KOPT-K1 (cell line): ENCODE results near the gene KXD1.

Experiments
- H3K27ac ChIP-seq: fragments of 200-600 bp; sonication (generic); 2 replicates; pipeline ENCODE4 v1.5.1; 2016; ENCODE audit warnings: antibody characterized with exemption, mild to moderate bottlenecking, low read depth, low read length; ENCODE audit not compliant: poor library complexity, severe bottlenecking
- H3K36me3 ChIP-seq: fragments of 200-600 bp; sonication (generic); 2 replicates; pipeline ENCODE4 v1.5.1; 2017; ENCODE audit warnings: antibody characterized with exemption, mild to moderate bottlenecking, low read length, moderate library complexity; ENCODE audit not compliant: insufficient read depth
- H3K9me3 ChIP-seq: fragments of 200-600 bp; sonication (generic); 2 replicates; pipeline ENCODE4 v1.5.1; 2017; ENCODE audit warnings: antibody characterized with exemption, low read length, mild to moderate bottlenecking; ENCODE audit not compliant: insufficient read depth, poor library complexity, severe bottlenecking

KXD1 gene

DNA sequence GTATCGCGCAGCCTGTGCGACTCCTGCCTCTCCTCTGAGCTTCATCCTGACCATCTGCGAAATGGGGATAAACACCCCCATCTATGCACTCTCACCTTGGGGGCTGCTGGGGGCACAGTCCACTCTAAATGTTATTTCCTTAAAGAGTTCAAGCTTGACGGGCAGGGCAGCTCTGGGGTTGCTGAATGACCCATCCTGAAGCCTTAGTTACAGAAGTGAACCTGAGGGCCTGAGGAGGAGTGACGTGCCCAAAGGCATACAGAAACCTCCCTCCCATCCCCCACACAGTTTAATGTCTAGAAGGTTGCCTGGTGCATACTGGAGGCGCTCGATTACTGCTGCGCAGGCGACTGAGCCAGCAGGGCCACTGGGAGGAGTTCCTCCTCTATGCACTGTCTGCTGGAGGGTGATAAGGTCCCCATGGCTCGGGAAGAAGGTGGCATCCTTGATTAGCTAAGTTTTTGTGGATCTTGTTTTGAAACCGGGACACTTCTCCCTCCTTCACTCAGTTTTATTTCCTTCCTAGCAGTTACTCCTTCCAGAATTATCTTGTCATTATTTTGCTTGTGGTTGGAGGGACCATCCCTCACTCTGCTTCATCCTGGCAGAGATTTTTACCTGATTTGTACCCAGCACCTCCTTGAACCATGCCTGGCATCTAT is 13.7 kb upstream of the KXD1 start:
- peaks cover 28% of the 10 kb centered on the region for H3K36me3 ChIP-seq
- H3K9me3 ChIP-seq: no peaks in the 10 kb centered on the region
- H3K27ac ChIP-seq: peak overlapping the region; percentile 66

DNA sequence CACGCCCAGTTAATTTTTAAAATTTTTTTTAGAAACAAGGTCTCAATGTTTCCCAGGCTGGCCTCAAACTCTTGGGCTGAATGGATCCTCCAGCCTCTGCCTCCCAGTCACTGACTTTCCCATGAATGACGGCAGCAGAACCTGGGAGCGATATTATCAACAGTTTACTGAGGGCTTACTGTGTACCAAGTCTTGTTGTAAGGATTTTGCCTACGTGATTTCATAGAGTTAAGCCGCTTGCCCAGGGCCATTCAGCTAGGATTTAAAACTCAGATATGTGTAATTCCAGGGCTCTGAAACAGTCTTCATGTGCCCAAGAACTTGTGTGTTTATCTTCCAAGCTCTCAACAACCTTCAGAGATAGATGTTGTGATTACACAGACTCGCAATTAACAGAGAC is 6.0 kb upstream of the KXD1 start:
- no peaks in the 10 kb centered on the region for H3K9me3 ChIP-seq
- no peaks in the 10 kb centered on the region for H3K36me3 ChIP-seq
- H3K27ac ChIP-seq: no peak overlapping the region

DNA sequence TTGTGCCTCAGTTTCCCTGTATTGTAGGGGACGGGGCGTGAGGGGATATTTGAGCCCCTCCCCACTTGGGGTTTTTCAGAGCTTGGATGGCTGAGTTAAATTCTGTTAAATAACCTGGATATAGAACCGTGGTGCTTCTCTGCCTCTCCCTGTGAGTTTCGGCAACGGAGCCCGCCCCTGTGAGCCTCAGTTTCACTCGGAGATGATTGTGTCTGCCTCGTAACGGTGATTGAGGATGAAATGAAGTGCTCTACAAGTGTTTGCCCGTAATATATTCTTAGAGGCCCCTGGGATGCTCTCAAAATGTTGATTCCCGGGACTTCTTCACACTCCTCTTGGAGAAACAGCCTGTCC is 509 bp downstream of the KXD1 start:
- Histone ChIP-seq H3K36me3 (peaks cover 24% of the 10 kb centered on the region), H3K9me3 (no peaks in the 10 kb centered on the region), H3K27ac (peak overlapping the region; percentile 84)

DNA sequence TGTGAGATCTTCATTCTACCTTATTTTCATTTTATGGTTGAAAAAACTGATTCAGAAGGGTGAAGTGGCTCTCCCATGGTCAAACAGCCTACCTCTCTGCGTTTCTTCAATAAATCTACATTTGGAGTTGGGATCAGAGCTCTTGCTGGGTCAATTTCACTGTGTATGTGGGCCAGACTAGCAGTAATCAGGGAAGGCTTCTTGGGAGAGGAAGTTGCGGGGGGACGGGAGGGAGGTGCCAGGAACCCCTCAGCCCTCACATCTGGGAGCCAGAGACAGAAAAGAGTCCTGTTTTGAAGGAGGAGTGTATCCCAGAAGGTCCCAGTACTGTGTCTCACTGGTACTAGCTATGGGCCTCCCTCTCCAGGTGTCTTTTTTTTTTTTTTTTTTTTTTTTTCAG is 934 bp downstream of the KXD1 start:
- peak overlapping the region; percentile 84 for H3K27ac ChIP-seq
- H3K36me3 ChIP-seq: peaks cover 28% of the 10 kb centered on the region

DNA sequence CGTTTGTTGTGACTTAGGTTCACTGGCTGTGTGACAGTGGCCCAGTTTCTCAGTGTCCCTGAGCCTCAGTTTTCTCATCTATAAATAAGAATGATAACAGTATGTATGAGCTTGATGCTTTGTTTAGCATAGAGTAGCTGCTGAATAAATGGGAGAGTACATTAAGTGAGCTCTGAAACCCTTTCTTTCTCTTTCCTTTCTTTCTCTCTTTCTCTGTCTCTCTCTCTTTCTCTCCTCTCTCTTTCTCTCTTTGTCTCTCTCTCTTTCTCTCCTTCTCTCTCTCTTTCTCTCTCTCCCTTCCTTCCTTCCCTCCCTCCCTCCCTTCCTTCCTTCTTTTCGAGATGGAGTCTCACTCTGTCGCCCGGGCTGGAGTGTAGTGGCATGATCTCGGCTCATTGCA is 2.0 kb downstream of the KXD1 start:
- Histone ChIP-seq H3K9me3 (no peaks in the 10 kb centered on the region), H3K36me3 (peaks cover 39% of the 10 kb centered on the region), H3K27ac (no peak overlapping the region)

More for the DNA sequence above, 934 bp downstream of the KXD1 start:
- H3K9me3 ChIP-seq: no peaks in the 10 kb centered on the region

DNA sequence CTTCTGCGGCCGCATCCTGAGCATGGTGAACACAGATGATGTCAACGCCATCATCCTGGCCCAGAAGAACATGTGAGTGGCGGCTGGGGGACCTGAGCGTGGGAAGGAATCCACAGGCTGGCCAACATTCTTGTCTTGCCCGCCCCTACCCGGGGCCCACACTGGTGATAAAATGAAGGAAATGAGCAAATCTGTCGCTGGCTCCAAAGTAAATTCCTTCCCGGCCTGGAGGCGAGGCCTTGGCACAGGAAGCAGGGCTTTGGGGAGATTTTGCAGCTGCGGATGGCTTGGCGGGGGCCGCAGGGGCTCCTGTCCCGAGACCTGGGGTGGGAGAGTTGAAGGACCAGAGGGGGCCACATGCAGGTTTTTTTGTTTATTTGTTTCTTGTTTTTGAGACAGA is 4.4 kb downstream of the KXD1 start:
- H3K27ac ChIP-seq: no peak overlapping the region
- no peaks in the 10 kb centered on the region for H3K9me3 ChIP-seq
- H3K36me3 ChIP-seq: peaks cover 63% of the 10 kb centered on the region

DNA sequence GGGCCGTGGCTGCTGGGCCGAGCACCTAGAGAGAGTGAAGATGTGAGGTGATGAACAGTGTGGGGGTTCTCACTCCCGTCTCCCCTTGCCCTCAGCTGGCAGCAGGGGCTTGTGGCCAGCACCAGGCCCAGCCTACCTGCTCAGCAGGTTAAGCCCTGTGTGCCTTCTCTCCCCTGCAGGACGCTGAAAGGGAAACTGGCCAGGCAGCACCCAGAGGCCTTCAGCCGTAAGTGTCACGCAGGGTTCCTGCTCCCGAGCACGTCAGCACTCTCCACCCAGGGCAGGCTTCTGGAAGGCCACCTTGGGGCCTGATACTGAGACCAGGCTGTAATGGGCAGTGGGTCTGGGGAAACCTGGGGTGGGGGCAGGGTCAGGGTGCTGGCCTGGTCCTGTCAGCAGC is 9.3 kb downstream of the KXD1 start:
- Histone ChIP-seq H3K36me3 (peaks cover 78% of the 10 kb centered on the region), H3K27ac (no peak overlapping the region), H3K9me3 (no peaks in the 10 kb centered on the region)

DNA sequence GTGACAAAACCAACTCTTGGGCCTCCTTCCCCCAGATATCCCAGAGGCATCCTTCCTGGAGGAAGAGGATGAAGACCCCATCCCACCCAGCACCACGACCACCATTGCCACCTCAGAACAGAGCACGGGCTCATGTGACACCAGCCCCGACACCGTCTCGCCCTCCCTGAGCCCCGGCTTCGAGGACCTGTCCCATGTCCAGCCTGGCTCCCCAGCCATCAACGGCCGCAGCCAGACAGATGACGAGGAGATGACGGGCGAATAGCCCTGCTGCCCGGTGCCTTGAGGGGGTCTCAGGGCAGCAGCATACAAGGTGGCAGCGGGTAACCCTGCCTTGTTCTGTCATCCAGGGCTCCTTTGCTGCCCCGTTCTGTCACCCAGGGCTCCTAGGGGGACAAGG is 10.7 kb downstream of the KXD1 start:
- Histone ChIP-seq H3K27ac (no peak overlapping the region), H3K9me3 (no peaks in the 10 kb centered on the region), H3K36me3 (peaks cover 70% of the 10 kb centered on the region)

DNA sequence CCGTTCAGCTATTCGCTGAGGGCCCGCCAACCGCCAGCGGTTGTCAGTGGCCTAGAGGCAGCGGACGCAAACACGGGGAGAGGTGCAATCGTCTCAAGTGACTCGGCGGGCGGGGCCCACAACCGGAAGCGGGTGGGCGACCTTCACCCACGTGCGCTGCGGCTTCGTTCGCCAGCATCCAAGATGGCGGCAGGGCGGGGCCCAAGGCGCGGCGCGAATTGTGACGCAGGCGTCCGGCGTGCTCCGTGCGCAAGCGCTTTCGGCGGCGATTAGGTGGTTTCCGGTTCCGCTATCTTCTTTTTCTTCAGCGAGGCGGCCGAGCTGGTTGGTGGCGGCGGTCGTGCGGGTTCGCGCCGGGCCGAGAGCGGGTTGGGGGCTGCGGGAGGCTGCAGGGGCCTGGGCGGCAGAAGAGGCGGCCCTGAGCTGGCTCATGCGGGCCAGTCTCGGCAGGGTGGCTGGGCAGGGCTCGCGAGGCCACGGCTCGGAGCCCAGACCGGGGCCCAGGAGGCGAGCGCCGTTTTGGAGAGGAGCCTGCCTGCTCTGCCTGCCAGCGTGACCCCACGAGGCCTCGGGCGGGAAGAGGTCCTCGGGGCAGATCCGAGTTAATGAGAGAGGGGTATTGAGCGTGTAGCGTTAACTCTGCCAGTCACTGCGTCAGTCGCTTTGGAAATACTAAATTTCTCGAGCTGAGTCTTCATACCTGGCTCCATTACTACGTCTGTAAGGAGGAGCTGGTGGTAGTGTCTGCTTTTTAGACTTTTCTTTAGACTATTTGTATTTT is 14.1 kb downstream of the KXD1 start, which contains the start of gene UBA52:
UBA52 (plus strand) TSS at position 294 of the 781 bp plus-strand sequence. CDS start 1,444 bp downstream, outside the sequence.
- Histone ChIP-seq H3K36me3 (peaks cover 70% of the 10 kb centered on the region), H3K9me3 (no peaks in the 10 kb centered on the region), H3K27ac (peak within 1 kb of the TSS; percentile 80)

DNA sequence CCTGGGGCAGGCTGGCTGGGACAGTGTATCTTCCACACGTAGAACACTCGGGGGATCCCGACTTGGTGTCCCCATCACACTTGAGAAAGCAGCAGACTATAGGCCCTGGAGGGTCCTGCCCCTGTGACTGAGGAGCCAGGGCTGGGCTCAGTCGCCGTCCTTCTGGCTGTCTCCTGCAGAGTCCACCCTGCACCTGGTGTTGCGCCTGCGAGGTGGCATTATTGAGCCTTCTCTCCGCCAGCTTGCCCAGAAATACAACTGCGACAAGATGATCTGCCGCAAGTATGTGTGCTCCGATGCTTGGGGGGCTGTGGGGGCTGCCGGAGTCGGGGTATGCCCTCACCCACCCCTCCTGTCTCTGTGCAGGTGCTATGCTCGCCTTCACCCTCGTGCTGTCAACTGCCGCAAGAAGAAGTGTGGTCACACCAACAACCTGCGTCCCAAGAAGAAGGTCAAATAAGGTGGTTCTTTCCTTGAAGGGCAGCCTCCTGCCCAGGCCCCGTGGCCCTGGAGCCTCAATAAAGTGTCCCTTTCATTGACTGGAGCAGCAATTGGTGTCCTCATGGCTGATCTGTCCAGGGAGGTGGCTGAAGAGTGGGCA is 17.1 kb downstream of the KXD1 start:
- no peaks in the 10 kb centered on the region for H3K9me3 ChIP-seq
- H3K27ac ChIP-seq: no peak overlapping the region
- H3K36me3 ChIP-seq: peaks cover 60% of the 10 kb centered on the region

DNA sequence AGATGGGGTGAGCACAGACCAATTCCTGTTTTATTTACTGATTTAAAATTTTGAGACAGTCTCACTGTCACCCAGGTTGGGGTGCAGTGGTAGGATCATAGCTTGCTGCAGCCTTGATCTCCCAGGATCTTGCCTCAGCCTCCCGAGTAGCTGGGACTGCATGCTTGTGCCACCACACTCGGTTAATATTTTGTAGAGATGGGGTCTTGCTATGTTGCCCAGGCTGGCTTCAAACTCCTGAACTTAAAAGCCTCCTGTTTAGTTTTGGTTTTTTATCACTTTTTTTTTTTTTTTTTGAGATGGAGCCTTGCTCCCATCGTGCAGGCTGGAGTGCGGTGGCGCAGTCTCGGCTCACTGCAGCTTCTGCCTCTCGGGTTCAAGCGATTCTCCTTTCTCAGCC is 18.7 kb downstream of the KXD1 start:
- Histone ChIP-seq H3K27ac (no peak overlapping the region), H3K36me3 (peaks cover 60% of the 10 kb centered on the region), H3K9me3 (no peaks in the 10 kb centered on the region)

DNA sequence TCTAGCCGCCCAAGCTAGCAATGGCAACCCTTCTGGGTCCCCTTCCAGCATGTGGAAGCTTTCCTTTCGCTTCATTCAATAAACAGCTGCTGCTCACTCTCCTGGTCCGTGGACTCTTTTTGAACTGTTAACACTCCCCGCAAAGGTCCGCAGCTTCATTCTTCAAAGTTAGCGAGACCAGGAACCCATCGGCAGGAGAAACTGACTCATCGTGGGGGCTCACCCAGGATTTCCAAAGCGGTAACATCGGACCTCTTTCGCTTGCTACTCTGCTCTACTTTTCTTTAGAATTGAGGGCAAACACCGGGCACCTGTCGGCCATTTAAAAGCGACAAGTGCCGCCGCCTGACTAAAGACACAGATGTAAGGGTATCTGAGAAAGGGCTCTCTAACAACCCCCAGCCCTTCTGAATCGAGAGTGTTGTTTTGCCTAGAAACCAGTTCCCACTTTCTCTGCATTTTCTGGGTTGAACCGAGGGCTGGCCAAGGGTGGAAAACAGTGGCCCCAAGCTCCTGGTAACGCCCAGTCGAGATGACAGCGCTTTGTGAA is 19.8 kb downstream of the KXD1 start:
- H3K27ac ChIP-seq: no peak overlapping the region
- no peaks in the 10 kb centered on the region for H3K9me3 ChIP-seq
- peaks cover 60% of the 10 kb centered on the region for H3K36me3 ChIP-seq

DNA sequence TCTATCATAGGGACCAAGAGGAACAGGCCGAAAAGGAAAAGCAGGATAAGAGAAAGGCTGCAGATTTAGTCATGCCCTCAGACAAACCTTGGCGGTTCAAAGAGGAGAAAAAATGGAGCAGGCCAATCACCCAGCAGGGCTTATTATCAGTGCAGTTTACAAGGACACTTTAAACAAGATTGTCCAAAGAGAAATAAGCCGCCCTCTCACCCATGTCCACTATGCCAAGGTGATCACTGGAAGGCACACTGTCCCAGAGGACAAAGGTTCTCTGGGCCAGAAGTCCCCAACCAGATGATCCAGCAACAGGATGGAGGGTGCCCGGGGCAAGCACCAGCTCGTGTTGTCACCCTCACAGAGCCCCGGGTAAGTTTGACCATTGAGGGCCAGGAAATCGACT is 22.6 kb downstream of the KXD1 start:
- Histone ChIP-seq H3K27ac (no peak overlapping the region), H3K36me3 (peaks cover 34% of the 10 kb centered on the region), H3K9me3 (no peaks in the 10 kb centered on the region)

DNA sequence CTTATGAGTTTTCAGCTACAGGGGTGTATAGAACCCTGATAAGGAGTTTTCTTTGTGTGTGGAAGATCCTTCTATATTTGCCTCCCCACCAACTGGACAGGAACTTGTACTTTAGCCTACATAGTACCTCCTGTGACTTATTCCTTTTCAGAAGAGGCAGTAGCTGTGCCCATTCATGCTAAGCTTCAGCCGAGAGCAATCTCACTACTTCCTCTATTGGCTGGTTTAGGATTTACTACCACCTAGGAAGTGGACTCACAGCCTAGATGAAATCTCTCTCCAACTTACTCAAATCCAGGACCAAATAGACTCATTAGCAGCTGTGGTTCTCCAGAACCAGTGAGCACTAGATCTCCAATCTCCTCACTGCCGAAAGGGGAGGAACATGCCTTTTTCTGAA is 28.6 kb downstream of the KXD1 start:
- H3K9me3 ChIP-seq: no peaks in the 10 kb centered on the region
- H3K27ac ChIP-seq: no peak overlapping the region
- peaks cover 7% of the 10 kb centered on the region; the same call in 1 of the 2 replicates for H3K36me3 ChIP-seq

DNA sequence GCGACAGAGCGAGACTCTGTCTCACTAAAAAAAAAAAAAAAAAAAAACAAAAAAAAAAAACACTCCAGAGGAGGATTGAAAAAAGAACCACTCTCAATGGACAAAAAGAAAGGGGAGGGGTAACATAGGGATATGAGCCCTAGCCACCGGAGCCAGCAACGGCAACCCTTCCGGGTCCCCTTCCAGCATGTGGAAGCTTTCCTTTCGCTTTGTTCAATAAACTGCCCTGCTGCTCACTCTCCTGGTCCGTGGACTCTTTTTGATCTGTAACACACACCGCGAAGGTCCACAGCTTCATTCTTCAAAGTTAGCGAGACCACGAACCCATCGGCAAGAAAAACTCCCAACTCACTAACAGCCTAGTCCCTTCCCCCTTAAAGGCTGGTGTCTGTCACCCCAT is 29.9 kb downstream of the KXD1 start:
- H3K9me3 ChIP-seq: no peaks in the 10 kb centered on the region
- H3K27ac ChIP-seq: peak overlapping the region; percentile 73
- H3K36me3 ChIP-seq: peaks cover 8% of the 10 kb centered on the region; the same call in 1 of the 2 replicates
